IMR-90 (cell line): ENCODE measurements around the gene NAA30. TPM values are rescaled to one million over a fixed set of nuclear protein-coding genes. Genes with fewer than 3 reads are reported as not detected.

Source experiments
- ATAC-seq: fragments of 200-7000 bp; cut with Tn5 transposase; 2 replicates; pipeline ENCODE4 v1.9.1; 2020; ENCODE audit warnings: low read depth, mild to moderate bottlenecking, moderate library complexity
- BruUV-seq: library from RNA; stranded (reverse); fragments of 400-500 nt; replicated peaks from 2 replicates; lab custom pipeline; 2021; lab: Mats Ljungman, UMichigan
- CTCF ChIA-PET: fragments of 300-600 bp; formaldehyde crosslinking; extraction: SDS; loops from one replicate; lab custom pipeline; 2021; ENCODE audit warnings: antibody characterized with exemption; lab: Yijun Ruan, JAX
- POLR2A ChIA-PET: fragments of 300-600 bp; sonication (Branson Sonifier 250); formaldehyde crosslinking; loops from one replicate; lab custom pipeline; 2022; ENCODE audit warnings: antibody characterized with exemption; ENCODE audit not compliant: unreplicated experiment; lab: Charles Lee
- DNase-seq: peaks from one replicate; pipeline ENCODE4 v3.0.0; 2013
- H2AFZ ChIP-seq: replicated peaks from 2 replicates; pipeline ENCODE3; 2013; ENCODE audit warnings: low read length, mild to moderate bottlenecking; ENCODE audit not compliant: poor library complexity
- H2AK5ac ChIP-seq: 2 replicates; pipeline ENCODE4 v1.6.1; 2013; ENCODE audit warnings: low read depth, low read length, inconsistent platforms
- H2AK9ac ChIP-seq: replicated peaks from 2 replicates; pipeline ENCODE3; 2013; ENCODE audit warnings: mild to moderate bottlenecking, low read depth, low read length, moderate library complexity; ENCODE audit not compliant: poor library complexity
- H2BK120ac ChIP-seq: 2 replicates; pipeline ENCODE4 v1.6.1; 2013; ENCODE audit warnings: low read depth, low read length, inconsistent platforms
- H2BK15ac ChIP-seq: 3 replicates; pipeline ENCODE4 v1.6.1; 2013; ENCODE audit warnings: low read depth, low read length, inconsistent platforms
- H2BK20ac ChIP-seq: 2 replicates; pipeline ENCODE4 v1.6.1; 2013; ENCODE audit warnings: low read depth, mild to moderate bottlenecking, inconsistent platforms, low read length, moderate library complexity
- H2BK5ac ChIP-seq: 2 replicates; pipeline ENCODE4 v1.6.1; 2013; ENCODE audit warnings: mild to moderate bottlenecking, low read depth, low read length, inconsistent platforms; ENCODE audit not compliant: poor library complexity, severe bottlenecking
- H3K14ac ChIP-seq: replicated peaks from 2 replicates; pipeline ENCODE4 v1.6.1; 2013; ENCODE audit warnings: low read depth, low read length, inconsistent platforms
- H3K18ac ChIP-seq: 2 replicates; pipeline ENCODE4 v1.6.1; 2013; ENCODE audit warnings: low read depth, low read length, control low read depth
- H3K23ac ChIP-seq: 2 replicates; pipeline ENCODE4 v1.6.1; 2013; ENCODE audit warnings: low read depth, low read length, inconsistent platforms
- H3K27ac ChIP-seq: 2 replicates; pipeline ENCODE4 v1.5.1; 2013; ENCODE audit warnings: mild to moderate bottlenecking, control low read depth, low read length; ENCODE audit not compliant: insufficient read depth
- H3K27me3 ChIP-seq: 2 replicates; pipeline ENCODE4 v1.6.1; 2013; ENCODE audit warnings: low read length; ENCODE audit not compliant: control insufficient read depth, insufficient read depth
- H3K36me3 ChIP-seq: 2 replicates; pipeline ENCODE4 v1.6.1; 2013; ENCODE audit warnings: low read length, mixed read lengths; ENCODE audit not compliant: control insufficient read depth, insufficient read depth
- H3K4ac ChIP-seq: 2 replicates; pipeline ENCODE4 v1.6.1; 2013; ENCODE audit warnings: low read depth, low read length, inconsistent platforms
- H3K4me1 ChIP-seq: 2 replicates; pipeline ENCODE4 v1.6.1; 2013; ENCODE audit warnings: low read length, mixed read lengths; ENCODE audit not compliant: control insufficient read depth, insufficient read depth
- H3K4me2 ChIP-seq: 2 replicates; pipeline ENCODE4 v1.6.1; 2013; ENCODE audit warnings: low read depth, mild to moderate bottlenecking, control low read depth, low read length, moderate library complexity
- H3K4me3 ChIP-seq: 2 replicates; pipeline ENCODE4 v1.5.1; 2013; ENCODE audit warnings: low read depth, mild to moderate bottlenecking, control low read depth, low read length, moderate library complexity; ENCODE audit not compliant: insufficient read depth
- H3K56ac ChIP-seq: 2 replicates; pipeline ENCODE4 v1.6.1; 2013; ENCODE audit warnings: low read length, inconsistent platforms; ENCODE audit not compliant: insufficient read depth; ENCODE audit errors: extremely low read depth
- H3K79me1 ChIP-seq, 2 experiments: 2 replicates each; pipeline ENCODE4 v1.6.1; 2013; ENCODE audit warnings: low read length in 2 of 2, inconsistent platforms in 1 of 2, low read depth in 1 of 2
- H3K9ac ChIP-seq: 2 replicates; pipeline ENCODE4 v1.6.1; 2013; ENCODE audit warnings: low read depth, low read length, control low read depth
- H3K9me1 ChIP-seq: 2 replicates; pipeline ENCODE4 v1.6.1; 2013; ENCODE audit warnings: low read length, inconsistent platforms; ENCODE audit not compliant: insufficient read depth
- H3K9me3 ChIP-seq: 2 replicates; pipeline ENCODE4 v1.6.1; 2013; ENCODE audit warnings: low read length; ENCODE audit not compliant: control insufficient read depth, insufficient read depth
- H4K20me1 ChIP-seq: 2 replicates; pipeline ENCODE4 v1.6.1; 2013; ENCODE audit warnings: low read length, inconsistent platforms; ENCODE audit not compliant: insufficient read depth
- H4K5ac ChIP-seq: 2 replicates; pipeline ENCODE4 v1.6.1; 2013; ENCODE audit warnings: mild to moderate bottlenecking, low read depth, low read length, control low read depth
- H4K8ac ChIP-seq, 2 experiments: 2 replicates each; pipeline ENCODE4 v1.6.1; 2013; ENCODE audit warnings: low read depth in 2 of 2, low read length in 2 of 2, control low read depth in 1 of 2, inconsistent platforms in 1 of 2
- H4K91ac ChIP-seq: 2 replicates; pipeline ENCODE4 v1.6.1; 2013; ENCODE audit warnings: low read depth, low read length, inconsistent platforms; ENCODE audit not compliant: insufficient read depth
- BHLHE40 ChIP-seq: fragments of 150-350 bp; IDR thresholded peaks from 2 replicates; pipeline ENCODE4 v1.6.1; 2016; ENCODE audit warnings: mild to moderate bottlenecking, low read depth, low read length
- CEBPB ChIP-seq: IDR thresholded peaks from 2 replicates; pipeline ENCODE4 v1.6.1; 2012; ENCODE audit warnings: low read depth, low read length, improper control_type of control experiment
- CHD1 ChIP-seq: IDR thresholded peaks from 2 replicates; pipeline ENCODE4 v1.6.1; 2012; ENCODE audit warnings: low read depth, low read length, improper control_type of control experiment
- CTCF ChIP-seq: conservative IDR thresholded peaks from 2 replicates; pipeline ENCODE4 v1.5.1; 2012; ENCODE audit warnings: mild to moderate bottlenecking, low read depth, low read length, improper control_type of control experiment
- ELK1 ChIP-seq: fragments of 150-350 bp; IDR thresholded peaks from 2 replicates; pipeline ENCODE4 v1.6.1; 2016; ENCODE audit warnings: low read depth, mild to moderate bottlenecking, low read length, moderate library complexity, borderline replicate concordance
- FOS ChIP-seq: fragments of 150-350 bp; IDR thresholded peaks from 2 replicates; pipeline ENCODE4 v1.6.1; 2016; ENCODE audit warnings: low read depth, low read length
- MAFK ChIP-seq: IDR thresholded peaks from 2 replicates; pipeline ENCODE4 v1.6.1; 2012; ENCODE audit warnings: low read depth, low read length, improper control_type of control experiment
- MAZ ChIP-seq: IDR thresholded peaks from 2 replicates; pipeline ENCODE4 v1.6.1; 2012; ENCODE audit warnings: low read depth, mild to moderate bottlenecking, low read length, improper control_type of control experiment, moderate library complexity, borderline replicate concordance
- MXI1 ChIP-seq: IDR thresholded peaks from 2 replicates; pipeline ENCODE4 v1.6.1; 2012; ENCODE audit warnings: low read depth, mild to moderate bottlenecking, low read length, moderate library complexity, borderline replicate concordance
- NFE2L2 ChIP-seq: fragments of 150-350 bp; IDR thresholded peaks from 2 replicates; pipeline ENCODE4 v1.6.1; 2016; ENCODE audit warnings: low read depth, mild to moderate bottlenecking, low read length
- POLR2A ChIP-seq: IDR thresholded peaks from 2 replicates; pipeline ENCODE4 v1.6.1; 2012; ENCODE audit warnings: mild to moderate bottlenecking, low read depth, low read length
- RAD21 ChIP-seq: IDR thresholded peaks from 2 replicates; pipeline ENCODE4 v1.6.1; 2012; ENCODE audit warnings: low read length, improper control_type of control experiment
- RCOR1 ChIP-seq: IDR thresholded peaks from 2 replicates; pipeline ENCODE4 v1.6.1; 2012; ENCODE audit warnings: mild to moderate bottlenecking, low read length, improper control_type of control experiment; ENCODE audit not compliant: insufficient replicate concordance
- RFX5 ChIP-seq: IDR thresholded peaks from 2 replicates; pipeline ENCODE4 v1.8.0; 2012; ENCODE audit warnings: low read depth, mild to moderate bottlenecking, low read length, moderate library complexity
- SMC3 ChIP-seq: fragments of 150-350 bp; IDR thresholded peaks from 2 replicates; pipeline ENCODE4 v1.6.1; 2016; ENCODE audit warnings: low read depth, mild to moderate bottlenecking, antibody characterized with exemption, low read length, moderate library complexity
- USF2 ChIP-seq: fragments of 150-350 bp; IDR thresholded peaks from 2 replicates; pipeline ENCODE4 v1.6.1; 2017; ENCODE audit warnings: mild to moderate bottlenecking, antibody characterized with exemption, low read length, low read depth
- dilution Hi-C: fragments of 300-500 bp; cut with HindIII; formaldehyde crosslinking; loops from one replicate; pipeline ENCODE4 v1.14.3; 2018; ENCODE audit warnings: low sequenced_read_pairs; ENCODE audit not compliant: unreplicated experiment
- in situ Hi-C: fragments of 300-500 bp; cut with MboI; formaldehyde crosslinking; loops from 3 replicates; pipeline ENCODE4 v1.14.3; 2019; ENCODE audit warnings: low sequenced_read_pairs, inconsistent platforms, mixed read lengths
- intact Hi-C: fragments of 100-400 bp; cut with micrococcal nuclease; formaldehyde crosslinking; loops from 2 replicates; pipeline ENCODE4 v1.10.0; 2022
- polyA plus RNA-seq, 3 experiments: library from polyadenylated mRNA; depleted of rRNA; stranded (reverse); fragments of >200 nt; gene quantifications; 2 replicates each; pipeline ENCODE4 v1.2.3, GENCODE V29; 2012; ENCODE audit warnings: low replicate concordance in 1 of 3
- total RNA-seq: library from RNA; depleted of rRNA; stranded (reverse); fragments of >200 nt; gene quantifications from 2 replicates; pipeline ENCODE4 v1.2.3, GENCODE V29; 2012

NAA30 gene
- total and polyA plus RNA-seq, 2 of the 4 experiments (the other 2 are of a cell fraction) = 5.8 to 24.4 TPM

GRCh38 chr14:57435923-57436322 is 45.5 kb downstream of the NAA30 start:
- CTCF ChIA-PET = interaction anchor here (0.7 kb wide), 1 partner anchor 20 kb away, joined by 4 read pairs; no protein-coding TSS in a partner anchor
- in situ Hi-C loops (no loop called here), intact Hi-C loops (no loop called here), dilution Hi-C loops (no loop called here)
- Histone ChIP-seq H2AK9ac (no peak overlapping the region), H3K9ac (no peak overlapping the region), H3K4me2 (no peak overlapping the region), H3K9me3 (no peaks in the 10 kb centered on the region), H3K9me1 (no peaks in the 10 kb centered on the region), H4K8ac (no peak overlapping the region), H3K23ac (no peak overlapping the region), H3K27me3 (no peaks in the 10 kb centered on the region), H3K4ac (no peak overlapping the region), H3K4me1 (no peaks in the 10 kb centered on the region), H3K27ac (no peak overlapping the region), H3K36me3 (no peaks in the 10 kb centered on the region), H2AK5ac (no peak overlapping the region), H4K91ac (no peak overlapping the region), H2BK15ac (no peak overlapping the region), H3K4me3 (no peak overlapping the region), H2BK20ac (no peak overlapping the region), H3K56ac (no peak overlapping the region), H2BK120ac (no peak overlapping the region), H4K5ac (no peak overlapping the region), H3K18ac (no peak overlapping the region), H3K79me1 (no peaks in the 10 kb centered on the region), H2BK5ac (no peak overlapping the region), H3K14ac (no peak overlapping the region), H4K20me1 (no peaks in the 10 kb centered on the region), H2AFZ (no peak overlapping the region)
- POLR2A ChIA-PET = no interaction called here
- TF ChIP-seq BHLHE40 (no peak), RCOR1 (no peak), ELK1 (no peak), POLR2A (no peak), CEBPB (no peak), MXI1 (no peak), MAZ (no peak), RAD21 (no peak), SMC3 (no peak), CHD1 (no peak), RFX5 (no peak), CTCF (no peak), FOS (no peak), USF2 (no peak), MAFK (no peak), NFE2L2 (no peak)
- ATAC-seq (no peak), DNase-seq (no peak)
- BruUV-seq = no TSS peak
